A549 (cell line): Measurements from ENCODE around the gene CCL7. TPM values are rescaled to one million over a fixed set of nuclear protein-coding genes. Genes with fewer than 3 reads are reported as not detected.

Experiments
- ATAC-seq, 2 experiments: fragments of 200-7000 bp in 1 of 2; fragments of >200 bp in 1 of 2; cut with Nextera tagmentation in 1 of 2; cut with Tn5 transposase in 1 of 2; 3 replicates each; pipeline versions ENCODE4 v1.8.0 to v1.9.1; 2018 to 2020; ENCODE audit warnings: mild to moderate bottlenecking in 1 of 2, moderate library complexity in 1 of 2
- CTCF ChIA-PET: fragments of 300-600 bp; sonication (Branson Sonifier 250); formaldehyde crosslinking; extraction: SDS; loops from one replicate; lab custom pipeline; 2021; ENCODE audit warnings: antibody characterized with exemption, inconsistent platforms; lab: Yijun Ruan, JAX
- POLR2A ChIA-PET: fragments of 350-600 bp; formaldehyde crosslinking; extraction: SDS; loops from one replicate; lab custom pipeline; 2021; ENCODE audit warnings: antibody characterized with exemption, inconsistent platforms; lab: Yijun Ruan, JAX
- DNase-seq, 2 experiments: peaks; one replicate each; pipeline versions ENCODE4 v3.0.0 to v3.0.0-alpha.2; 2011 to 2016; ENCODE audit warnings: low read depth in 1 of 2, low spot score in 1 of 2
- FAIRE-seq: peaks from 2 replicates; lab custom pipeline; 2011; peaks lifted over from hg19 to GRCh38; lab: Jason Lieb, UNC
- H3K27ac ChIP-seq, 2 experiments: fragments of >200 bp; sonication (Bioruptor Twin); formaldehyde crosslinking; 3 replicates each; pipeline ENCODE4 v1.5.1; 2016 to 2017
- H3K4me1 ChIP-seq: fragments of >200 bp; sonication (Bioruptor Twin); formaldehyde crosslinking; 3 replicates; pipeline ENCODE4 v1.6.1; 2016
- H3K4me2 ChIP-seq: fragments of >200 bp; sonication (Bioruptor Twin); formaldehyde crosslinking; 3 replicates; pipeline ENCODE4 v1.6.1; 2016
- H3K4me3 ChIP-seq: fragments of >200 bp; sonication (Bioruptor Twin); formaldehyde crosslinking; 3 replicates; pipeline ENCODE4 v1.5.1; 2016
- H3K9me3 ChIP-seq: fragments of >200 bp; sonication (Bioruptor Twin); formaldehyde crosslinking; 3 replicates; pipeline ENCODE4 v1.6.1; 2016
- CBX8 ChIP-seq: fragments of 200-600 bp; sonication (generic); IDR thresholded peaks from 2 replicates; pipeline ENCODE4 v1.6.1; 2016
- CHD2 ChIP-seq: fragments of 150-350 bp; IDR thresholded peaks from 2 replicates; pipeline ENCODE4 v1.6.1; 2014; ENCODE audit warnings: low read length; ENCODE audit not compliant: partially characterized antibody
- FOSL2 ChIP-seq, 2 experiments: fragments of 450-650 bp in 1 of 2; fragments of >200 bp in 1 of 2; sonication (Bioruptor Twin) in 1 of 2; formaldehyde crosslinking; IDR thresholded peaks; 2 replicates each; pipeline versions ENCODE4 v1.5.0 to v1.6.1; 2016 to 2020; ENCODE audit warnings: mild to moderate bottlenecking in 1 of 2, moderate library complexity in 1 of 2
- JUN ChIP-seq, 2 experiments: fragments of >200 bp; sonication (Bioruptor Twin); formaldehyde crosslinking; IDR thresholded peaks; 2 replicates in 1 of 2; 3 replicates in 1 of 2; pipeline ENCODE4 v1.6.1; 2016 to 2017
- RAD21 ChIP-seq, 2 experiments: fragments of >200 bp in 1 of 2; sonication (Bioruptor Twin) in 1 of 2; formaldehyde crosslinking in 1 of 2; IDR thresholded peaks in 1 of 2; conservative IDR thresholded peaks in 1 of 2; 2 replicates in 1 of 2; 3 replicates in 1 of 2; pipeline ENCODE4 v1.6.1; 2012 to 2018; ENCODE audit warnings: inconsistent platforms in 1 of 2
- RARB ChIP-seq: fragments of 250-450 bp; sonication (Bioruptor Pico); IDR thresholded peaks from 2 replicates; pipeline ENCODE4 v1.8.0; 2021; ENCODE audit warnings: mild to moderate bottlenecking, moderate library complexity
- REST ChIP-seq: fragments of 200-600 bp; sonication (generic); IDR thresholded peaks from 2 replicates; pipeline ENCODE4 v1.6.1; 2016; ENCODE audit warnings: antibody characterized with exemption, mild to moderate bottlenecking, moderate library complexity
- TP53 ChIP-seq: fragments of 250-450 bp; sonication (Bioruptor Pico); IDR thresholded peaks from 2 replicates; pipeline ENCODE4 v1.5.0; 2021; ENCODE audit warnings: mild to moderate bottlenecking, moderate library complexity
- ZNF302 ChIP-seq: fragments of 250-450 bp; sonication (Bioruptor Pico); IDR thresholded peaks from 2 replicates; pipeline ENCODE4 v1.9.0; 2021; ENCODE audit warnings: inconsistent platforms, mild to moderate bottlenecking, moderate library complexity
- WGBS: methylation state at CpG from one replicate; pipeline ENCODE4 v1.1.6; 2017; ENCODE audit errors: missing lambda C conversion rate; 5-methylcytosine and 5-hydroxymethylcytosine counted together
- polyA plus RNA-seq, 4 experiments: library from polyadenylated mRNA; depleted of rRNA in 3 of 4; stranded (reverse); fragments of >200 nt; fragmentation: RNase III in 1 of 4; extraction: RNeasy Plus Mini Kit Qiagen cat#74134 plus additional on column Dnase treatment in 1 of 4; gene quantifications; 2 replicates in 3 of 4; 3 replicates in 1 of 4; pipeline ENCODE4 v1.2.3, GENCODE V29; 2011 to 2017
- TF ChIP-seq, protein P1 (sequence below): fragments of >200 bp; sonication (Bioruptor Twin); formaldehyde crosslinking; IDR thresholded peaks from 3 replicates; pipeline ENCODE4 v1.6.1; 2016

The CCL7 gene
- polyA plus RNA-seq, 2 of the 4 experiments (the other 2 are of a cell fraction) = 0.17 TPM; not detected in 1

DNA sequence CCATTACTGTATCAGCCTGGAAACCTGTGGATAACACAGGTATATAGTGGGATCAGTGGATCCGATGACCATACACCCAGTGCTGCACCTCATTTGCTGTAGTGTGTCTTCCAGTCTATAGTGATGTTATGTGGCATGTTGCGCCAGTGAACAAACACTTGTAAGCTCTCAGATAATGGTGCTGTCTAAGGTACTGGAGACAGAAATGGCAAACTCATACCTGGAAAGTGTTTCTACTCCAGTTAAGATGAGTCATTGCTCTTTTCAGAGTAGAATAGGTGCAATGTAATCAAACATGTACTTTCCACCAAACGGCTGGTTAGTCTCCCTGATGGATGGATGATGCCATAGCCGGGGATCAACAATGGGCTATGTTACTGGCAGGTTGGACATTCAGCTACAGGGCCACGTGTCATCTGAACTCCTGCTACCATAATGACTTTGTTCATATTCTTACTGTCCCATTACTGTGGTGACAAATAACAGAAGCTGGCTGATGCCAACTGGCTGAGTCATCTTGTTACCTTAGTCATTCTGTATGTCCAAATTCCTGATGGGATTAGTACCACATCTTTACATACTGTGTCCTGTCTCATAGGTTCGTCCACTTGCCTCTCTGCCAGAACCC is 21.8 kb downstream of the CCL7 start:
- no peaks in the 10 kb centered on the region for H3K4me1 ChIP-seq
- no peak overlapping the region for H3K27ac ChIP-seq
- ATAC-seq (peak in 1 of 2 experiments; percentile 56; a peak in 3 of 6 replicates), DNase-seq (peak in 1 of 2 experiments; percentile 21), FAIRE-seq (no peak)
- POLR2A ChIA-PET = no interaction called here
- CTCF ChIA-PET = interaction anchor here (1.2 to 1.8 kb wide), 2 partner anchors 9 to 70 kb away, joined by 5 to 8 read pairs; no protein-coding TSS in a partner anchor
- 29% methylated on average over 6 of the region's 6 CpGs for WGBS
- TF ChIP-seq FOSL2 (IDR thresholded peaks at IDR 0.05) (no peak), FOSL2 (CRISPR knock-in tag; IDR thresholded peaks at IDR 0.05) (0 out of 2 replicates have a peak, but pooled peaks have one; percentile 9), REST (peak; percentile 70; the same call in 1 of the 2 replicates), RARB (CRISPR knock-in tag) (no peak)
- H3K4me2 ChIP-seq = no peak overlapping the region
- H3K9me3 ChIP-seq = no peaks in the 10 kb centered on the region
- no peak overlapping the region for H3K4me3 ChIP-seq

DNA sequence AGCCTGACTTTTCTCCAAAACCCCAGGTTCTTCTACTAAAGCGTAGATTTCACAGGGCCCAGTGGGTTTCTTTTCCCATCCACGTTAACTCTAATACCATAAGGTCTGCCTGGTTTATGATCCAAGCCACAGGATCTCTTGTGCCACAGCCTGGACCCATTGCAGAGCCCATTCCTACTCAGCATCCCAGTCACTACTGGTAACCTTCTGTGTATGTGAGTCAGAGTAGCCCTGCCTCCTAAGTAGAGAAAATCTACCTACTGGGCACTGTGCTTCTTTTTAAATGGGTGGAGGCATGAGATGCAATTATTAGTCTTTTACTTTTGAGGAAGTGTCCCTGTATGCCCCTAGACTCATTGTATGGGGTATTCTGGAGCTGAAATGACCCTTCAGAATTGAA is 29.0 kb downstream of the CCL7 start:
- Histone ChIP-seq H3K4me3 (no peak overlapping the region), H3K4me2 (no peak overlapping the region), H3K27ac (no peak overlapping the region), H3K9me3 (no peaks in the 10 kb centered on the region), H3K4me1 (no peaks in the 10 kb centered on the region; the same call in 2 of the 3 replicates)
- TF ChIP-seq TP53 (no peak), REST (no peak), CHD2 (no peak), CBX8 (no peak), JUN (IDR thresholded peaks at IDR 0.05) (no peak), RAD21 (conservative IDR thresholded peaks at IDR 0.05 in 1 of 2, IDR thresholded peaks at IDR 0.05 in 1 of 2) (no peak), FOSL2 (IDR thresholded peaks at IDR 0.05) (no peak), FOSL2 (CRISPR knock-in tag; IDR thresholded peaks at IDR 0.05) (no peak), ZNF302 (CRISPR knock-in tag) (no peak)
- TF ChIP-seq, protein P1, sequence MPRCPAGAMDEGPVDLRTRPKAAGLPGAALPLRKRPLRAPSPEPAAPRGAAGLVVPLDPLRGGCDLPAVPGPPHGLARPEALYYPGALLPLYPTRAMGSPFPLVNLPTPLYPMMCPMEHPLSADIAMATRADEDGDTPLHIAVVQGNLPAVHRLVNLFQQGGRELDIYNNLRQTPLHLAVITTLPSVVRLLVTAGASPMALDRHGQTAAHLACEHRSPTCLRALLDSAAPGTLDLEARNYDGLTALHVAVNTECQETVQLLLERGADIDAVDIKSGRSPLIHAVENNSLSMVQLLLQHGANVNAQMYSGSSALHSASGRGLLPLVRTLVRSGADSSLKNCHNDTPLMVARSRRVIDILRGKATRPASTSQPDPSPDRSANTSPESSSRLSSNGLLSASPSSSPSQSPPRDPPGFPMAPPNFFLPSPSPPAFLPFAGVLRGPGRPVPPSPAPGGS = no peak
- POLR2A ChIA-PET = no interaction called here
- DNase-seq = no peak
- no peak for ATAC-seq
- CTCF ChIA-PET = interaction anchor here (0.9 to 6.6 kb wide), 2 partner anchors 63 to 97 kb away, joined by 3 to 42 read pairs; no protein-coding TSS in a partner anchor
- no peak for FAIRE-seq
- 61% methylated on average over 2 of the region's 2 CpGs for WGBS
